KBM-7 (cell line): Measurements from ENCODE around the gene HTR3B.
A peak's percentile ranks its signal among the peaks of the same experiment; 100 is the strongest.

Experiments used
- DNase-seq: peaks from one replicate; pipeline ENCODE4 v3.0.0-alpha.2; 2015
- in situ Hi-C: fragments of 300-500 bp; cut with MboI; formaldehyde crosslinking; loops from 2 replicates; pipeline ENCODE4 v1.14.3; 2020; ENCODE audit warnings: low sequenced_read_pairs, low pct_unique_long_range_greater_than_20kb, mixed read lengths

The HTR3B gene

GRCh38 chr11:113979431-113979830 is 74.8 kb downstream of the HTR3B start:
- in situ Hi-C loops = no loop called here
- no peak for DNase-seq

- in situ Hi-C loops = no loop called here
- DNase-seq = no peak
Measured at GRCh38 chr11:113980785-113981184, 76.2 kb downstream of the HTR3B start.

GRCh38 chr11:113982306-113982705 is 77.7 kb downstream of the HTR3B start:
- no peak for DNase-seq
- in situ Hi-C loops = no loop called here

GRCh38 chr11:113984781-113985180 is 80.2 kb downstream of the HTR3B start:
- in situ Hi-C loops = no loop called here

GRCh38 chr11:113985906-113986305 is 81.3 kb downstream of the HTR3B start:
- in situ Hi-C loops = no loop called here

More at GRCh38 chr11:113984781-113985180, 80.2 kb downstream of the HTR3B start:
- DNase-seq = no peak

GRCh38 chr11:113986351-113987140 is 82.0 kb downstream of the HTR3B start:
- DNase-seq = no peak
- in situ Hi-C loops = no loop called here

More at GRCh38 chr11:113985906-113986305, 81.3 kb downstream of the HTR3B start:
- no peak for DNase-seq

GRCh38 chr11:113989381-113989780 is 84.8 kb downstream of the HTR3B start:
- in situ Hi-C loops = no loop called here
- no peak for DNase-seq

GRCh38 chr11:113989916-113990315 is 85.3 kb downstream of the HTR3B start:
- in situ Hi-C loops = no loop called here
- no peak for DNase-seq

- in situ Hi-C loops = no loop called here
- peak; percentile 25 for DNase-seq
Measured at GRCh38 chr11:113991170-113991569, 86.6 kb downstream of the HTR3B start.

GRCh38 chr11:113991718-113992458 is 87.3 kb downstream of the HTR3B start:
- no peak for DNase-seq
- in situ Hi-C loops = no loop called here

- in situ Hi-C loops = no loop called here
- no peak for DNase-seq
Measured at GRCh38 chr11:113992459-113993110, 88.0 kb downstream of the HTR3B start.

GRCh38 chr11:113994077-113994954 is 89.7 kb downstream of the HTR3B start:
- in situ Hi-C loops = no loop called here
- peak; percentile 23 for DNase-seq
